ENCODE data around the gene SLC35E2B.
"Not testable (repeated sequence)": the region's sequence is repeated elsewhere in the genome, so short reads cannot be mapped to it uniquely, and the experiment has no call there.

The SLC35E2B gene

DNA sequence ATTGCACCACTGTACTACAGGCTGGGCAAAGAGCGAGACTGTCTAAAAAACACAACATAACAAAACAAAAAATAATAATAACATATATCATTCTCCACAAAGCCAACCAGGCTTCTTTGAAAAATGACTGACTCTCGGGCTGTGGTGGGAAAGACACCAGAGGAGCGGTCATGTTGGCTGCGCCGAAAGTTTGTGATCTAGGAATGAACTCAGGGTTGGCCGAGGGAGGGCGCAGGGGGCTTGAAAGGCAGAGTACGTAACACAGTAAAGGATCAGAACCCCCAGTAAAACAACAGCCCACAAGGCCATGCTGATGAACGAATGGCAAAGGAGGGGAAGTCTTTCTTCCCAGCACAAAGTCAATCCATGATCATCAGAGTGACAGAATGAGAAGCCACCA lies 4.7 kb downstream of the SLC35E2B start:
- H3K4me3 Mint-ChIP-seq: no peak overlapping the region
- no peak overlapping the region for H3K27ac Mint-ChIP-seq
- no peak for ATAC-seq
- H3K9me3 Mint-ChIP-seq: no peaks in the 10 kb centered on the region
- peaks cover 27% of the 10 kb centered on the region for H3K4me1 Mint-ChIP-seq
- H3K27me3 Mint-ChIP-seq: no peaks in the 10 kb centered on the region
- peaks cover 18% of the 10 kb centered on the region for H3K36me3 Mint-ChIP-seq

DNA sequence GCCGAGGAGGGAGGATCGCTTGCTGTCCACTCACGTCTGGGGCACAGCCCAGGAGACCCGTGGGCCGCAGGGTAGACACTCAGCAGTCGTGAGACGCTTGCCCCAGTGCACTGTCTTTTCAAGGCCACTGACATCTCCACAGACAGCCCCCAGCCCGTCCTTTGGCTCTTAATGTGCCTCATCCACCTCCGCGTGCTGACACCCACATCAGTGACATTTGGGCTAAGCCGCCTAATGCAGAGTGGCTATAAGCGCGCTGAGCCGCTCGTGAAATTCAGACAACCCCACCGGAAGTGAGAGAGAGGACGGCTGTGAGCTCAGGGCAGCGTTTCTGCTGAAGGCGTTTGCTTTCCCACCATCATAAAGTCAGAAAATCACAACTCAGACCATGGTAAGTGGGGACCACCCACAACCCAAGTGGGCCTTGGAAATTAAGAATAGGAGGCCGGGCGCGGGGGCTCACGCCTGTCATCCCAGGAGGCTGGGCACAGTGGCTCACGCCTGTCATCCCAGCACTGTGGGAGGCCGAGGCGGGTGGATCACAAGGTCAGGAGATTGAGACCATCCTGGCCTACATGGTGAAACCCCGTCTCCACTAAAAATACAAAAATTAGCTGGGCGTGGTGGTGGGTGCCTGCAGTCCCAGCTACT lies 8.4 kb downstream of the SLC35E2B start:
- Mint-ChIP-seq H3K4me1 (peaks cover 40% of the 10 kb centered on the region), H3K27me3 (no peaks in the 10 kb centered on the region), H3K9me3 (no peaks in the 10 kb centered on the region), H3K36me3 (peaks cover 24% of the 10 kb centered on the region), H3K27ac (no peak overlapping the region), H3K4me3 (no peak overlapping the region)
- no peak for ATAC-seq

DNA sequence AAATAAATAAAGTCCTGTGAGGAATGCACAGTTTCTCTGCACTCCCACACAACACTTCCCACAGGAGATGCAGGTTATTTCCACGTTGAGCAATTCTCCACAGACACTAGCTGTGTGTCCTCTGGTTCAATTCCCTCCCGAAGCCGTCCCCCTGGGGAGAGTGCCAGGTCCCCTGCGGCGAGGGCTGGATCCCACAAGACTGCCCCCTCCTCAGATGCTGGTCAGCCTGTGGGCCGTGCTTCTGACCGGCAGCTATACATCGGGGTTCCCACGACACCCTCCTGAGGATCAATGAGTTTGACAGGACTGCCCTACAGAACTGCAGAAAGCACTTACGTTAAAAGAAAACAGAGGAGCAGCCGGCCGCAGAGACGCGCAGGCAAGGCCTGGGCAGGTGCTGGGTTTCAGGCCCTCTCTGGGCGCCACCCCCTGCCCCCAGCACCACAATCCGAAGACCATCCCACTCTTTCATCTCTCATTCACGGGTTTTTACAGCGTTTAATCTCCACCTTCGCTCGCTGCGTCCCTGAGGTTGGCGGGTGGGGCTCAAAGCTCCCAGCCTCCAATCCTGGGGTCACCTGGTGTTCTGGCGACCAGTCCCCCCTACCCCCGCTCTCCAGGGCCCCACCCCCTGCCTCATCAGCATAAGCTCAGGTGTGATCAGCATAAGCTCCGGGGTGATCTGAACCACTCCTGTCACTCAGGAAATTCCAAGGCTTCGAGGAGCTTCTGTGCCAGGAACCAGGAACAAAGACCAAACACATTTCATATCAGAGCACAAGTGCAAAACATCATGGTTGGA lies 9.3 kb downstream of the SLC35E2B start:
- H3K27ac Mint-ChIP-seq: no peak overlapping the region
- no peak overlapping the region for H3K4me3 Mint-ChIP-seq
- H3K4me1 Mint-ChIP-seq: peaks cover 49% of the 10 kb centered on the region
- no peak for ATAC-seq
- no peaks in the 10 kb centered on the region for H3K27me3 Mint-ChIP-seq
- no peaks in the 10 kb centered on the region for H3K9me3 Mint-ChIP-seq
- peaks cover 24% of the 10 kb centered on the region for H3K36me3 Mint-ChIP-seq

DNA sequence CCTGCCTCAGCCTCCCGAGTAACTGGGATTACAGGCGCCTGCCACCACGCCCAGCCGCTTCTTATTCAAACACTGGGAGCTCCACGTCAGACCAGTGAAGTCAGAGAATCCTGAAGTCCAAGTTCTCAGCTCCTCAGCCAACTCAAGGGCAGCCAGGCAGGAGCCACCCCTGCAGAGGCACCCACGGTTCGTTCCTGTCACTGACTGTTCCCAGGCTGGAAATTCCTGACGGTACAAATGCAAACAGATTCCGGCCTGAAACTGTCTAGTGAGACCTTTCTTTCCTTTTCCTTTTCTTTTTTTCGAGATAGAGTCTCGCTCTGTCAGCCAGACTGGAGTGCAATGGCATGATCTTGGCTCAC lies 11.7 kb downstream of the SLC35E2B start:
- no peak overlapping the region for H3K4me3 Mint-ChIP-seq
- peak overlapping the region; percentile 57 for H3K27ac Mint-ChIP-seq
- peaks cover 18% of the 10 kb centered on the region for H3K36me3 Mint-ChIP-seq
- H3K9me3 Mint-ChIP-seq: no peaks in the 10 kb centered on the region
- no peak for ATAC-seq
- H3K27me3 Mint-ChIP-seq: no peaks in the 10 kb centered on the region
- H3K4me1 Mint-ChIP-seq: peaks cover 55% of the 10 kb centered on the region

DNA sequence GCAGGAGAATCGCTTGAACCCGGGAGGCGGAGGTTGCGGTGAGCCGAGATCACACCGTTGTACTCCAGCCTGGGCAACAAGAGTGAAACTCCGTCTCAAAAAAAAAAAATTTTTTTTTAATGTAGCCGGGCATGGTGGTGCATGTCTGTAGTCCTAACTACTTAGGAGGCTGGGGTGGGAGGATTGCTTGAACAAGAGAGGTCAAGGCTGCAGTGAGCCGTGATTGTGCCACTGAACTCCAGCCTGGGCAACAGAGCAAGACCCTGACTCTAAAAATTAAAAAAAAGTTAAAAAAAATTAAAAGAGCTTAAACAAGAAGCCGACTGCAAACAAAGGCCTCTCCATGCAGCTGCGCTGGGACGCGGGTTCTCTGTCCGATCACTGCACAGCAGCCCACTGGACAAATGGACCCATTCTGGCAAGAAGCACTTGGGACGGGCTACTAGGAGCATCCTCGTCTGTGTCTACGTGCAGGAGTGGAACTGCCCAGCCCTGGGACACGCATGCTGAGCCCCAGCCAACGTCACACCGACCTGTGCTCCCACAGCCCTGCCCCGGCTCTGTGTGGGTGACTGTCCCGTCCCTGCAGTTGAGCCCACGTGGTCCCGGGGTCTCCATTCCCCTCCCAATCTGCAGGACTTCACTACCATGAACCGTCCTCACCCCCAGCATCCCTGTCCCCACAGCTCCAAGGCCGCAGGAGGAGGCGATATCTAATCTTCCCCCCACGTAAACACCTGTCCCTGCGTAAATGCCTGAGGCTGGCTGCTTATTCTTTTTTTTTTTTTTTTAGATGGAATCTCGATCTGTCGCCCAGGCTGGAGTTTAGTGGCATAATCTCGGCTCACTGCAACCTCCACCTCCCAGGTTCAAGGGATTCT lies 12.3 kb downstream of the SLC35E2B start:
- no peaks in the 10 kb centered on the region for H3K9me3 Mint-ChIP-seq
- ATAC-seq: no peak
- peaks cover 51% of the 10 kb centered on the region for H3K4me1 Mint-ChIP-seq
- peaks cover 18% of the 10 kb centered on the region for H3K36me3 Mint-ChIP-seq
- H3K27me3 Mint-ChIP-seq: no peaks in the 10 kb centered on the region
- peak overlapping the region; percentile 57 for H3K27ac Mint-ChIP-seq
- H3K4me3 Mint-ChIP-seq: no peak overlapping the region

DNA sequence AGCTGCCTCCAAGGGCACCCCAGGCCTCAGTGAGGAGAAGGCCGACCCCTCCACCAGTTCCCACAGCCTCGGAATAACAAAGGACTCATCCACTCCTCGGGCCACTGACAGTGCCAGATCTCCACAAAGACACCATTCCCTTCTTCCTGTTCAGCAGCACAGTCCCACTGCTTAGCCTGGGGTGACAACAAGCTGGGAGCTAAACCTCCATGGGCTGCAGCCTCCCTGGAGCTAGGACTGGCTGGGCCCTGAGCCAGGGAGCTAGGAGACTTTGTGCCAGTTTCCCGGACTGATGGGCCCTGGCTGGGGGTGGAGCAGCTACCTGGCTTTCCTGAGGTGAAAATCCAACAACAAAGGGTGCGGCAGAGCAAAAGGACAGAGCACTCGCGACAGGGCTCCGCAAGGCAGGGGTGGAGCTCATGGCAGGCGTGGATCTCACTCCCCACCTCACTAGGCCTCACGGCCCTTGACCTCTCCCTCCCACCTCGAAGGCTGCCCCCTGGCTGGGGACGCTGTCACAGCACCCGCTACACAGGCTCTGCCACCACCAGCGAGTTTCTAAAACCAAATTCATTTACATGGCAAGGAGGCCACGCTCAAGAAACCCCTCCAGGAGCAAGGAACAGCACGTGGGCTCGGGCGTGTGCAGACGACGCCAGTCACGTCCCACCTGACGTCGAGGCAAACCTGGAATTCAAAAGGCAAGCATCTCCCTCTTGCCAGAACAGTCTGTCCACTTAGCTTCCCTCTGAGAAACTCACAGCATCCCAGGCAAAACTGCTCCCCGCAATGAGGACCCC lies 13.8 kb downstream of the SLC35E2B start:
- Mint-ChIP-seq H3K4me1 (peaks cover 50% of the 10 kb centered on the region), H3K27ac (peak overlapping the region; percentile 85), H3K9me3 (no peaks in the 10 kb centered on the region), H3K27me3 (no peaks in the 10 kb centered on the region), H3K36me3 (peaks cover 13% of the 10 kb centered on the region), H3K4me3 (peak overlapping the region; percentile 56)
- peak; percentile 37 for ATAC-seq

DNA sequence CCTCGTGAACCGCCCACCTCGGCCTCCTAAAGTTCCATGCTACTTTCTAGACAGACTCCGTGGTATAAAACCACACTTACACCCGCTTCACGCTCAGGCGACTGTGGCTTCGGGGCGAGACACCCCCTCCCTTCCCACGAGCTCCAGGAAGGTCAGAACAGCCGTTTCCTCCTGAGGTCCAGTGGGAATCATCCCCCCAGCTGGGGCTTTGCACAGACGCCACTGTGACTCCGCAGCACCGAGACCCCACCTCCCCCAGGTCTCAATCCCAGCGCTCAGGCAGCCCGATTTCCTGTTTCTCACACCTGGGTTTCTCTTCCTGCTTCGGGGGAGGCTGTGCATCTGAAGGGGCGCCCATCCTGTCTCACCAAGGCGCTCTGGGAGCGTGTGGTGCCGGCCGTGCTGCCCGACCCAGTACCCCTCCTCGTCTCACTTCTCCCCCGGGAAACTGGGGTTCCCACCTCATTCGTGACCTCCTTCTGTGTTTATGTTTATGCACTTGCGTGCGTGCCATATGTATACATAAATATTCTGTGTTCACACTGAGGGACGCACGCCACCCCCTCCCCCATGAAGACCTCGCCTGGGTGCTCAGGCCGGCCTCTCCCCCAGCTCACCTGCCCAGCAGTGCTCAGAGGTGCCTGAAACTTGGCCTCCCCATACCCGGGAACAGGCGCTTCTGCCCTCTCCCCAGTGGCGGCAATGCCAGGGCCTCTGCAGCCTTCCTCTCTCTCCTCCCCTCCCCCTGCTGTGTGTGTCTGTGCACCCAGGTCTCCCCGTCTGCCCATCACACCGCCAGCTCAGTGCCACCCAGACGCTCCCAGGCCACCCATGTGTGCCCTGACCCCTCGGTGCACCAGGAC lies 14.6 kb downstream of the SLC35E2B start:
- no peaks in the 10 kb centered on the region for H3K9me3 Mint-ChIP-seq
- peak; percentile 88 for ATAC-seq
- H3K36me3 Mint-ChIP-seq: peaks cover 6% of the 10 kb centered on the region
- H3K27me3 Mint-ChIP-seq: no peaks in the 10 kb centered on the region
- H3K27ac Mint-ChIP-seq: peak overlapping the region; percentile 85
- H3K4me1 Mint-ChIP-seq: peaks cover 41% of the 10 kb centered on the region
- H3K4me3 Mint-ChIP-seq: peak overlapping the region; percentile 56

DNA sequence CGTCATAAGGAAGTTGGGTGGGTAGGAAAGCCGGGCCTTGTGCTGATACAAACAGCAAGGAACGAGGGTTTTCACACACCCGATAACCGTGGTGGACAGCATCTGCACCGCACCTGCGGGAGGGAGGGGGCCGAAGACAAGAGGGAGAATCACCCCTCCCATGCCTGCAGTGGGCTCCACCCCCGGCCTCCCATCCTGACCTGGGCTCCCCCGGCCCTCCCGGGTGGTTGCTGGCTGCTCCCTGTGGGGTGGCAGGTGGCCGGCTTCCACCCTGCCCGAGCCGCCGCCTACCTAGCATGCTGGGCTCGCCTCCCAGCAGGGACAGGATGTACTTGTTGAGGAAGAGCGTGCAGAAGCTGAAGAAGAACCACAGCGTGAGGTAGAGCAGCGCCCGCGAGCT lies 16.5 kb downstream of the SLC35E2B start:
- H3K36me3 Mint-ChIP-seq: peaks cover 13% of the 10 kb centered on the region
- not testable (repeated sequence) for H3K4me3 Mint-ChIP-seq, ATAC-seq, H3K27ac Mint-ChIP-seq, H3K9me3 Mint-ChIP-seq, H3K27me3 Mint-ChIP-seq
- H3K4me1 Mint-ChIP-seq: peaks cover 42% of the 10 kb centered on the region

DNA sequence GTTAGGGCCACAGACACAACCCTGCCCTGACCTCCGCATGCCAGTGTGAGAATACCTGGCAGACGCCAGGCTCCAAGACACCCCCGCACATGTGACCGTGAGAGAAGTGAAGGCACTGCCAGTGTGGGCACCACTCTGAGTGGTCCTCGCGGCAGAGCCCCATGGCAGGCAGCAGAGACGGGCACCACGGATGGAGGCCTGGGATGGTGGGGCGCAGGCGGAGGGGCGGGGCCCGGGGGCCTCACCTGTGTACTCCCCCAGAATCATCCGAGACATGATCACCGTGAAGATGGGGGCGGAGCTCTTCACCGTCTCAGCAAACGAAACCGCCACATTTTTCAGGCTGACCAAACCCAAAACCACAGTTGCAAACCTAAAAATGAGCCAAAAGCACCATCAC lies 17.4 kb downstream of the SLC35E2B start:
- not testable (repeated sequence) for H3K27ac Mint-ChIP-seq, H3K9me3 Mint-ChIP-seq, H3K4me3 Mint-ChIP-seq, H3K27me3 Mint-ChIP-seq
- peak; percentile 4 for ATAC-seq
- Mint-ChIP-seq H3K4me1 (peaks cover 36% of the 10 kb centered on the region), H3K36me3 (peaks cover 10% of the 10 kb centered on the region)

DNA sequence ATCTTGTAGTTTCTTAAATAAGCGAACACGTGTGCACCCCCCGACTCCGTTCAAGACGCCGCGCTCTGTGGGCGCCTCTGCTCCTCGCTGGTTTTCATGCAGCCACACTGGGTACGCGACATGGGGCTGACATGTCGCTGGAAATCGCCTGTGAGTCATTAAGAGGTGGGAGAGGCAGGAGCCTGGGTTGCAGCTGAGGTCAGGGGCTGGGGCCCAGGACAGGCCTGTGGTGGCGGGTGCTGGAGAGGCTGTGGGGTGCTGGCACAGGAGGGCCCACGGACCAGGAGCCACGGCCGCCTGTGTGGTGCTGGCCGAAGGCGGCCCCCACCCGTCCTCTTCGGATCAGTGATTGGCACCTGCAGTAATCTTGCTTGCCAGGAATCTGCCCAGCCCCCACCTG lies 17.8 kb downstream of the SLC35E2B start:
- not testable (repeated sequence) for H3K27me3 Mint-ChIP-seq, ATAC-seq, H3K9me3 Mint-ChIP-seq, H3K4me3 Mint-ChIP-seq, H3K27ac Mint-ChIP-seq
- Mint-ChIP-seq H3K4me1 (peaks cover 36% of the 10 kb centered on the region), H3K36me3 (peaks cover 14% of the 10 kb centered on the region)

DNA sequence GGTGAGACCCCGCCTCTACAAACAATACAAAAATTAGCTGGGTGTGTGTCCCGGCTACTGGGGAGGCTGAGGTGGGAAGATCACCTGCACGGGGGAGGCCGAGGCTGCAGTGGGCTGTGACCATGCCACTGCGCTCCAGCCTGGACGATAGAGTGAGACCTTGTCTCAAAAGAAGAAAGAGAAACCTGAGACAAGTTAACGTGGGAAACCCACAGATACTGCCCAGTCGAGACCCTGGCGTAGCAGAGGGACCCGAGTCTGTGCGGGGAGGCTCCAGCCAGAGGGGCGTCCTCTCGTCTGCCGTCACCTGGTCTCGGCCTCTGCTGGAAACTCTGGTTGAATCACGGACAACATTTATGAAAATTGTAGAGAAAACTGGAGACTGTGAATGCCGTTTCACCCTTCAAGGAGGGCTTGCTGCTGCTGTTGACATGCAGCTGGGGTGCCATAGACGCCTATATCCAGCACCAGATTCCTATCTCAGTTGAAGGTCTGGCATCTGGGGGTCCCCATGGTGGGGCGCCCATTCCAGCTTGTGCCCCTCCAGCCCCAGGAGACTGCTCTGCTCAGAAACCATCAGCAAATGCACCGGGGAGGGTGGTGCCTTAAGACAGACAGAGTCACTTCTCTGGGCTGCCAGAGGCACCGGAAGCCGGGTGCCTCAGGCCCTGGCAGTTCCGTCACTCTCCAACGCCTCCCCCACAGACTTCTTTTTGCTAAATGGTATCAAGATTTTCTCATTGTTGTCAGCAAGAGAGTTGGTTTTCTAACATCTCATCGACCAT lies 20.2 kb downstream of the SLC35E2B start:
- H3K4me3 Mint-ChIP-seq: no peak overlapping the region

DNA sequence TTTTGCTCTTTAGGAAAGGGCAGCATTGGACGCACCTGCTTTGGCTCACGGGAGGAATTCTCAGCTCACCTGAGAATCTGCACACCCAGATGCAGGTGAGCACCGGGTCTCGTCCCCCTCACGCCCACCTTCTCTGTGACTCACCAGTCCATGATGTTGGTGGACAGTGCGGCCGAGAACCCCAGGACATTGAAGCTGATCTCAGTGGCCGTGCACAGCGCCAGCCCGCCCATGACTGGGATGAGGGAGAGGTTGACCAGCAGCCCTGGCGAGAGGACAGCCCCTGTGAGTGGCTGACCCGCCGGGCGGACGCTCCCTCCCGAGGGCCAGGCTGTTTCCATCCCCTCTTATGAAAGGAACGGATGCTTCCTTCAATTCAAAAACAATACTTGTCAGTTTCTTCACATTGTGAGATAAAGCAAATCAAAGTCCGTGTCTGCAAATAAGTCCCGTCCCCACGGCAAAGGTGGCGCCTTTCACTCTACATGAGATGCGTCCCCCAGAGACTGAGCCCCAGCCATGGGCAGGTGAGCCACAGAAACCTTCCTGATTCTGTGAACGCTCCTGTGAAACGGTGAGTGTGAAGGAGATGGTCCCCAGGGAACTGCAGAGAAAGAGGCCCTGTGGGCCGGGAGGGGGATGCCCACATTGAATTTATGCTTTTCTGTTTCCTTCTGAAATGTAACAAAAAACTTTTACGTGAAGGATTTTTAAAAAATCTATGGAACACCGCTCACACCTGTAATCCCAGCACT lies 21.1 kb downstream of the SLC35E2B start:
- no peaks in the 10 kb centered on the region for H3K27me3 Mint-ChIP-seq
- H3K36me3 Mint-ChIP-seq: peaks cover 19% of the 10 kb centered on the region
- ATAC-seq: no peak
- no peak overlapping the region for H3K27ac Mint-ChIP-seq
- no peaks in the 10 kb centered on the region for H3K9me3 Mint-ChIP-seq
- peaks cover 11% of the 10 kb centered on the region for H3K4me1 Mint-ChIP-seq
- H3K4me3 Mint-ChIP-seq: no peak overlapping the region

More for the DNA sequence above, 20.2 kb downstream of the SLC35E2B start:
- Mint-ChIP-seq H3K27me3 (no peaks in the 10 kb centered on the region), H3K9me3 (no peaks in the 10 kb centered on the region), H3K4me1 (peaks cover 14% of the 10 kb centered on the region), H3K27ac (no peak overlapping the region), H3K36me3 (peaks cover 19% of the 10 kb centered on the region)
- ATAC-seq: no peak

DNA sequence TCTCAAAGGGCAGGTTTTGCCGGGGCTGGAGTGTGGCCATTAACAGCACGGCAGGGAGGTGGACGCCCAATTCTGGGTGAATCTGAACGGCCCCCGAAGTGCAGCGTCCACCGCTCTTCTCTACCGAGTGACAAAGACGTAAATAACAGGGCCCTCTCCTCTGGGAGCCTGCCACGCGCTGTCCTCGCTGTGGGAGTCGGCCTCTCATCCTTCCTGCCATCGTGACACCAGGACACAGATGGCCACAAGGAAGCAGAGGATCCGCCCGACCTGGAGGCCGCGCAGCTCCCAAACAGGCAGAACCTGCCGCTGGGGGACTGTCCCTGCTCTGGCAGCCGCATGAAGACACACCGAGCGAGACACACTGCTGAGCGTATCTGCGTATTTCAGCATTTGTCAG lies 21.7 kb downstream of the SLC35E2B start:
- Mint-ChIP-seq H3K27me3 (no peaks in the 10 kb centered on the region), H3K9me3 (no peaks in the 10 kb centered on the region), H3K27ac (no peak overlapping the region), H3K4me1 (peaks cover 11% of the 10 kb centered on the region), H3K4me3 (no peak overlapping the region), H3K36me3 (peaks cover 19% of the 10 kb centered on the region)
- ATAC-seq: no peak
